Activated gamma-delta T cell treated with anti-CD3 and anti-CD28 coated beads, Interleukin-2, amount 50 U/mL, for 16 hours (primary cell): Measurements from ENCODE around the gene PTPN6.

ENCODE experiments used
- DNase-seq: peaks from one replicate; pipeline ENCODE4 v3.0.0-alpha.2; 2020; ENCODE audit warnings: low read depth

PTPN6 gene

GRCh38 chr12:6923003-6923732 lies 28.0 kb upstream of the PTPN6 start:
- DNase-seq: no peak

GRCh38 chr12:6923851-6924250 lies 27.3 kb upstream of the PTPN6 start:
- no peak for DNase-seq

GRCh38 chr12:6925239-6925539 lies 26.0 kb upstream of the PTPN6 start:
- DNase-seq: no peak

DNA sequence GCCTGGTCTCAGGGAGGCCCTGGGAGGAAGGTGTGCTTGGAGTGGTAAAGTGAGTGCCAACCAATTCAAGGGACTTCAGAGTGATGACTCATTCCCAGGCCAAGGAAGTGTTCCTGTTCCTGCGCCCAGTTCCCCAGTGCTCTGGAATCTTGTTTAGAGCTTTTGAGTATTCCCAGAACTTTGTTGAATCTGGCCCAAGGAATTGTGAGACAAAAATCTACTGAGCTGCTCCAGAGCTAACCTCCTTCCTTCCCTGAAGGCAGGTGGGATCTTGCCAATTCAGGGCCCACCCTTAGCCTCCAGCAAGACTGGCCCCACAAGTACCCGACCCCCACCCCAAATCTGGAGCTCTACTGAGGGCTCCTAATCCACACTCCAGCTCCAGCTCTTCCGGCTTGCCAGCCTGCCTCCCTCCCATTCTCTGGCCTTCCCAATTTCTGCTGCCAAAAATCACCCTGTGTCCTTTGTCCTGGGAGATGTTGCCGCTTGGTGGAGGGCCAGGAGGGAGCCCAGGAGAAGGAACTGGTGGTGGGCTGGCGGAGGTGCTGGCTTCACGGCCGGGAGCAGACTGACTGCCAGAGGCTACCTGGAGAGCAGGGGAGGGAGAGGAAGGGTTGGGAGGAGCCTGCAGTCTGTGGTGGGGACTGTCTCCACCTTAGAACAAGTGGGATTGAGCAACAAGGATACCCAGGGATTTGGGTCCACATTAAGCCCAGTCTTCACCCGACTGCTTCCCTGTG lies 25.4 kb upstream of the PTPN6 start:
- no peak for DNase-seq

GRCh38 chr12:6927379-6928021 lies 23.7 kb upstream of the PTPN6 start, which contains the start of gene ATN1:
ATN1 (plus strand) TSS chr12:6927959; CDS start chr12:6934002, 6,043 bp downstream.
- DNase-seq: no peak

DNA sequence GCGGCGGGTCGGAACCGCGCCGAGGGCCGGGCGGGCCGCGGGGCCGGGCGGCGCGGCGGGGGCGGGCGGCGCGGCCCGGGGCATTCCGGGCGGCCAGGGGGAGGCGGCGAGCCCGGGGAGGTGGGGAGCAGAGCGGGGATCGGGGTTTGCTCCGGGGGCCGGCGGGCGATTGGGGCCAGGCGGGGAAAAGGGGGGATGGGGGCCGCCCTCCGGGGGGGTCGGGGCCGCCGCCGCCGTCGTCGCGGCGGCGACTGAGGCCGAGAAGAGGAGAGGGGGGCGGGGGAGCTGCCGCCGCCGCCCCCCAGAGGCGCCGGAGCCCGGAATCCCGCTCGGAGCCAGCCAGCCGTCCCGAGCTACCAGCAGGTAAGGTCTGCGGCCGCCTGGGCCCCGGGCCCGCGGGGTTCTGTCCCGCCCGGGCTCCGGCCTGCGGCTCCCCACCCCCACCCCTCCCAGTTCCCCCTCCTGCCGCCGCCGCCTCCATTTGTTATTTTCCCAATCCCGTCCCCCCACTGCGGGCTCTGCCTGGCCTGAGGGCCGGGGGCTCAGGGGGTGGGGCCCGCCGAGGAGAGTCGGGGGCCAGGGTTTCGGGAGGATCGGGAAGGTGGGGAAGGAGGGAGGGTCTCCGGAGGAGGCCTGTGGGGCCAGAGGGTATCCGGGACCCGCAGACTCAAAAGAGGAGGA lies 23.0 kb upstream of the PTPN6 start:
- no peak for DNase-seq

GRCh38 chr12:6928703-6929407 lies 22.3 kb upstream of the PTPN6 start:
- no peak for DNase-seq

GRCh38 chr12:6929466-6930452 lies 21.4 kb upstream of the PTPN6 start:
- DNase-seq: no peak

DNA sequence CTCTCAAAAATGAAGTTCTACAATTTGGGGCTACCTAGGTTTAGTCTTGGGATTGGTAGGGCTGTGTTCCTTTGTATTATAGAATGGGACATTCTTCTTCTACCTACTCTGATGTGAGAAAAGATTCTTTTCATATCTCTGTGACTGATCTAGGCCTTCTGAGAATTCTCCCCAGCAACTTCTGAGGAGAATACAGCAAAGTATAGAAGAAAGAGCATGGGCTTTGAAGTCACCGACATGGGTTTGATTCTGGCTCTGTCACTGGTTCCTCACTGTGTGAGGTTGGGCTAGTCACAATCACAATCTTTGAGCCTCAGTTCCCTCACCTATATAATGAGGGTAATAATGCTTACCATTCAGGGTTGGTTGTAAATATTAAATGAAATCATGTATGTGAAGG lies 18.4 kb upstream of the PTPN6 start:
- no peak for DNase-seq

DNA sequence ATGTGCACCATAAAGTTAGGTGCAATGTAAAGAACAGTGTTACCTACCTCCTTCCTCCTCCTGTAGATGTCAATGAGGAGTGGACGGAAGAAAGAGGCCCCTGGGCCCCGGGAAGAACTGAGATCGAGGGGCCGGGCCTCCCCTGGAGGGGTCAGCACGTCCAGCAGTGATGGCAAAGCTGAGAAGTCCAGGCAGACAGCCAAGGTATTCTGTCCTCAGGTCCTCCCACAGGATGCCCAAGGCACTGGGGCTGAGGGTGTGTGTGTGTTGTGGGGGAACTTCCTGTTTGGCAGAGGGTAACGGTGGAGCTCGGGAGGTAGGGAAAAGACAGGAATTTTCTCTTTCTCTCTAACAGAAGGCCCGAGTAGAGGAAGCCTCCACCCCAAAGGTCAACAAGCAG lies 17.0 kb upstream of the PTPN6 start:
- no peak for DNase-seq

DNA sequence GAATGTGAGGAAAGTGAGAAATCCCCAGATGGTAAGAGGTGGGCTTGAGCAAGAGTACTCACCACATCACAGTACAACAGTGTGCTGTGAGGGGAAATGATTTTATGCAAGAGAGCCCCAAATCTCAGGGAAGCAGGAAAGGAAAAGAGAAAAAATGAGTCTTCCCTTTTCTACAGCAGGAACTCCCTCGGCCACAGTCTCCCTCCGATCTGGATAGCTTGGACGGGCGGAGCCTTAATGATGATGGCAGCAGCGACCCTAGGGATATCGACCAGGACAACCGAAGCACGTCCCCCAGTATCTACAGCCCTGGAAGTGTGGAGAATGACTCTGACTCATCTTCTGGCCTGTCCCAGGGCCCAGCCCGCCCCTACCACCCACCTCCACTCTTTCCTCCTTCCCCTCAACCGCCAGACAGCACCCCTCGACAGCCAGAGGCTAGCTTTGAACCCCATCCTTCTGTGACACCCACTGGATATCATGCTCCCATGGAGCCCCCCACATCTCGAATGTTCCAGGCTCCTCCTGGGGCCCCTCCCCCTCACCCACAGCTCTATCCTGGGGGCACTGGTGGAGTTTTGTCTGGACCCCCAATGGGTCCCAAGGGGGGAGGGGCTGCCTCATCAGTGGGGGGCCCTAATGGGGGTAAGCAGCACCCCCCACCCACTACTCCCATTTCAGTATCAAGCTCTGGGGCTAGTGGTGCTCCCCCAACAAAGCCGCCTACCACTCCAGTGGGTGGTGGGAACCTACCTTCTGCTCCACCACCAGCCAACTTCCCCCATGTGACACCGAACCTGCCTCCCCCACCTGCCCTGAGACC lies 15.6 kb upstream of the PTPN6 start:
- DNase-seq: no peak

DNA sequence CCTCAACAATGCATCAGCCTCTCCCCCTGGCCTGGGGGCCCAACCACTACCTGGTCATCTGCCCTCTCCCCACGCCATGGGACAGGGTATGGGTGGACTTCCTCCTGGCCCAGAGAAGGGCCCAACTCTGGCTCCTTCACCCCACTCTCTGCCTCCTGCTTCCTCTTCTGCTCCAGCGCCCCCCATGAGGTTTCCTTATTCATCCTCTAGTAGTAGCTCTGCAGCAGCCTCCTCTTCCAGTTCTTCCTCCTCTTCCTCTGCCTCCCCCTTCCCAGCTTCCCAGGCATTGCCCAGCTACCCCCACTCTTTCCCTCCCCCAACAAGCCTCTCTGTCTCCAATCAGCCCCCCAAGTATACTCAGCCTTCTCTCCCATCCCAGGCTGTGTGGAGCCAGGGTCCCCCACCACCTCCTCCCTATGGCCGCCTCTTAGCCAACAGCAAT lies 14.9 kb upstream of the PTPN6 start:
- no peak for DNase-seq

DNA sequence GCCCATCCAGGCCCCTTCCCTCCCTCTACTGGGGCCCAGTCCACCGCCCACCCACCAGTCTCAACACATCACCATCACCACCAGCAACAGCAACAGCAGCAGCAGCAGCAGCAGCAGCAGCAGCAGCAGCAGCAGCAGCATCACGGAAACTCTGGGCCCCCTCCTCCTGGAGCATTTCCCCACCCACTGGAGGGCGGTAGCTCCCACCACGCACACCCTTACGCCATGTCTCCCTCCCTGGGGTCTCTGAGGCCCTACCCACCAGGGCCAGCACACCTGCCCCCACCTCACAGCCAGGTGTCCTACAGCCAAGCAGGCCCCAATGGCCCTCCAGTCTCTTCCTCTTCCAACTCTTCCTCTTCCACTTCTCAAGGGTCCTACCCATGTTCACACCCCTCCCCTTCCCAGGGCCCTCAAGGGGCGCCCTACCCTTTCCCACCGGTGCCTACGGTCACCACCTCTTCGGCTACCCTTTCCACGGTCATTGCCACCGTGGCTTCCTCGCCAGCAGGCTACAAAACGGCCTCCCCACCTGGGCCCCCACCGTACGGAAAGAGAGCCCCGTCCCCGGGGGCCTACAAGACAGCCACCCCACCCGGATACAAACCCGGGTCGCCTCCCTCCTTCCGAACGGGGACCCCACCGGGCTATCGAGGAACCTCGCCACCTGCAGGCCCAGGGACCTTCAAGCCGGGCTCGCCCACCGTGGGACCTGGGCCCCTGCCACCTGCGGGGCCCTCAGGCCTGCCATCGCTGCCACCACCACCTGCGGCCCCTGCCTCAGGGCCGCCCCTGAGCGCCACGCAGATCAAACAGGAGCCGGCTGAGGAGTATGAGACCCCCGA lies 14.3 kb upstream of the PTPN6 start:
- DNase-seq: no peak

GRCh38 chr12:6937481-6938352 lies 13.4 kb upstream of the PTPN6 start:
- peak; percentile 88 for DNase-seq

- no peak for DNase-seq
These were observed 12.6 kb upstream of the PTPN6 start for GRCh38 chr12:6938353-6939190.

- DNase-seq: no peak
These were observed 12.0 kb upstream of the PTPN6 start for GRCh38 chr12:6939191-6939540.

DNA sequence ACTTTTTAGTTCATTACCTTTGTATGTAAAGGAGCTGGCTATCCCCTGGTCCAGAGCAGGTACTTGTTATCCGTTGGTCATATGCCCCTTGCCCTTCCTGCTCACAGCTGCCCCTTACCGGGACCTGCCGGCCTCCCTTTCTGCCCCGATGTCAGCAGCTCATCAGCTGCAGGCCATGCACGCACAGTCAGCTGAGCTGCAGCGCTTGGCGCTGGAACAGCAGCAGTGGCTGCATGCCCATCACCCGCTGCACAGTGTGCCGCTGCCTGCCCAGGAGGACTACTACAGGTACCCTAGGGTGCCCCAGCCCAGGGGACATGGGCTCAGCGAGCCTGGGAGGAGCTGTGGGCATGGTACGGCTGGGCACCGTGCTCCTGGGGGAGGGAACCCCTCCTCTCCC lies 9.9 kb upstream of the PTPN6 start:
- no peak for DNase-seq
